ENCODE measurements around the gene PTPRE.

The PTPRE gene

DNA sequence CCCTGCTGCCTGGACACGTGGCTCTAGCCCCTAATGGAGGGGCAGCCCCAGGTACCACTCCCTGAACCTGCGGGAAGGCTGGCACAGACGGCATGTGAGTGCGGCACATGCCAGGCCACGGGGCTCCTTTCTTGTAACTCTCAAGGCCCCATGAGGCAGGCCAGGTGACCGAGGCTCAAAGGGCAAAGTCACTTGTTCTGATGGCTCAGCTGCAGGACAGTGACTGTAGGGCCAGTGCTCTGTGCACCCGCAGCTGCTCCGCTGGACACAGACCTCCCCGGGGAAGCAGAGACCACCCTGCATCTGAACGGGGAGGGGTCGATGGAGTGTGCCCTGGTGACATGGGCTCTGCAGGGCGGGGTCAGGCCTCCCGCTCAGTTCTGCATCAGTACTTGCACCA lies 55.3 kb downstream of the PTPRE start:
- no peak for DNase-seq

DNA sequence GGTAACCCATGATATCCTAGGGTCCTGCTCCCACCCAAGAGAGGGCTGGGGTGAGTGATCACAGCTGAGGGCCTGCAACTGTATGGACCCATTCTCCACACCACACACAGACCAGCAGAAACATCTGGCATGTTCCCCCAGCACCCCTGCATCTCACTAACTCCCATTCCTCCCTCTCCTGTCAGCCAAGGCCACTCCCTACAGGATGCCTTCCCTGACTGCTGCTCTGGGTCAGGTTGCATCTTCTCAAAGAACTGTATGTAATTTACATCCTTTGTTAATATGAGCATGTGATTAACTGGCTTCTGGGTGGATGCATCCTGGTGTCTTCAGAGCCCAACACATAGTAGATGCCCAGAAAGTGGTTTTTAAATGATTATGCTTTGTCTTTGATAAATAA lies 56.2 kb downstream of the PTPRE start:
- no peak for DNase-seq

DNA sequence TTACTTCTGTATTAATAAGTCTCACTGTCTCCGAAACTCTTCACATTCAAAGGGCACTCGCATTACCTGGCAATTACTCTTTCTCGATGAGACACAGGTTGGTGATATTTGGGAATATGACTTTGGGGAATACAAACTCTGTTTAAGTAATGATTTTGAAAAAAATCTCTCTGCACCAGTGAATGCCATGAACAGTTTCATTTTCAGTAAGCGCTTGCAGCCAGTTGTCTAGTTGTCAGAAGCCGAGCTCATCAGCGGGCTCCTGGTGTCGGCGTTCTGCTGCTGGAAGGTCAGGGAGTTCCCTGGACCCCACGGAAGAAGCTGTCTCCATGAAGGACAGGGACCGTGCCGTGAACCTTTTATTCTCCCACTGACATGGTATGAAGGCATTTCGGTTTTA lies 57.7 kb downstream of the PTPRE start:
- DNase-seq = no peak

DNA sequence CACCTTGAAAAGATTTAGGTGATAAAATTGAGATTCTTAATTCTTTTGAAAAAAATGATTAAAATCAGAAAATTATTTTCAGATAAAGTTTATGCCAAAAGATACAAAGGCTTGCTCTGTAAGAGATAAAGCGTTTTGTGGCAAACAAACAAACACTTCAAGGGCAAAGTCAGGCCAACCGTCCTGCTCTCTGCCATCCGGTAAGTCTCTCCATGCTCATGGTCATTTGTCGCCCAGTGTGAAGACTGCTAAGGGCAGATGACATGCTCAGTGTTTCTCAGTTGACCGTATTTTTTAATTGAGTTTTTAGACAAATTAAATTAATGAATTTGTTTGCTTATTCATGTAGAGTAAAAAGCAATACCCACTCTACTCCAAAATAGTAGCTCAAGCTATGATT lies 60.0 kb downstream of the PTPRE start:
- no peak for DNase-seq

DNA sequence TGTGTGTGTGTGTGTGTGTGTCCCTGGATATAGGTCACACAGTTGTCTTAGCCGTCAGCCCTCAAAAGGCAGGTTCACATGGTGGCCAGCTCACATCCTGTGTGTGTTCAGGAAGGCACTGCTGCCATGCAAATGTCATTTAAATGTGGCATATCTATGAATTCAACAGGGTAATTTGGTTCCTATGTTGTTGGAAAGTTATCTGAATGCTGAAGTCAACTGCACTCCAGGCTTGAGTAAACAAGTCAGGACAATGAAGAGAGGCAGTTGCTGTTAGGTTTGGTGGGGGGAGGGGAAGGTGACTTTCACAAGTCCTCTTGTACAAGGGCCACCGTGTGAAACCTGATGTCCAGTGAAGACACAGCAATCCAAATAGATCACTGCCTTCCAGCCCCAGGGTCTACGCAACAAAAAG lies 61.1 kb downstream of the PTPRE start:
- DNase-seq = no peak

DNA sequence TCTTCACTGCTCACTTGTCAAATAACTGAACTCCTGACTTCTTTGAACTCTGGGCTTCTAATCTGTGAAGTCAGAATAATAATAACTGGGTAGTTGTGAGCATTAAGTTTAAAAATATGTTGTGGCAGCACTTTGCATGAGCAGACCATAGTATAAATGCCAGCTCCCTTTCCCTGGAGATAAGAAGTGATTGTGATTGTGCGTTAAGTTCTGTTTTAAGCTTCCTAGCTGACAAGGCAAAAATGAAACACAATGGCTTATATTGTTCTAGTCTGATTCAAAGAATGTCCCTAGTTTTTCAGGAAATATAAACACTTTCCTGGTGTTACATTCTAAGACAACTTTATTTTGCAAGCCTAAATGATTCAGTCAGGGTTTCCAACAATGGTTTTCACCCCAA lies 61.8 kb downstream of the PTPRE start:
- DNase-seq = no peak

DNA sequence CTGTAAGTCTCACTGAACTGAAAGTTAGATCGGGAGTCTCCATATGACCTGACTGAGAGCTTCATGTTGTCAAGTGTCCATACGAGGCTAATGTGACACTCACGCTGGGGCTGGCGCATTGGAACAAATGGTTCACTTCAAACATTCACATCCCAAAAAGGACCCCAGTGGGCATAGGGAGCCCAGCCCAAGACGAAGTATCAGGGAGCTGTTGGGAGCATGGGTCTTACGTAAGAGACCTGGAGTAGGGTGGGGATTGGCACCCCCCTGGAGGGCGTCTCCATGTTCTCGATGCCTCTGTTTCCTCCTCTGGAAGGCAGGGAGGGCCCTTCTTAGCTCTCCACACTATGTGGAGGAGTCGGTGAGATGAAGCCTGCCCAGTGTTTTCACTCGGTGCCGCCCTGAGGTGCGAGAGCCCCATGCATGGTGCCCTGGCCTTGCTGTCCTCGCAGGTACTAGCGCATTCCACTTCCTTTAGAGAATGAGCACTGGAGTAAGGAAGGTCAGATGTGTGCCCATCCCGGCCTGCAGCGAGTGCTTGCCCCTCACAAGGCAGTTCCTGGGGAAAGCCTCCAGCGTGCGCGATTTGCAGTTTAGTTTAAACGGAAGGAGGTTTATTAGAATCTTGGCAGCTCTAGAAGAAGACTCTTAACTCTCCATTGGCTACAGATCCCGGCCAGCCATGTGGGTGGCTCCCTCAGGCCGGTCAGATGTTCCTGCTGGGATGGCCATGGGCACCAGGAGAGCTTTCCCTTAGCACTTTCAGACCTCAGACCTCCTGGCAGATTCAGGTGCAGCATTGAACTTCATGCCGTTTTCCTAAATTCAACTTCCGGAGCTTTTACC lies 64.4 kb downstream of the PTPRE start:
- no peak for DNase-seq

DNA sequence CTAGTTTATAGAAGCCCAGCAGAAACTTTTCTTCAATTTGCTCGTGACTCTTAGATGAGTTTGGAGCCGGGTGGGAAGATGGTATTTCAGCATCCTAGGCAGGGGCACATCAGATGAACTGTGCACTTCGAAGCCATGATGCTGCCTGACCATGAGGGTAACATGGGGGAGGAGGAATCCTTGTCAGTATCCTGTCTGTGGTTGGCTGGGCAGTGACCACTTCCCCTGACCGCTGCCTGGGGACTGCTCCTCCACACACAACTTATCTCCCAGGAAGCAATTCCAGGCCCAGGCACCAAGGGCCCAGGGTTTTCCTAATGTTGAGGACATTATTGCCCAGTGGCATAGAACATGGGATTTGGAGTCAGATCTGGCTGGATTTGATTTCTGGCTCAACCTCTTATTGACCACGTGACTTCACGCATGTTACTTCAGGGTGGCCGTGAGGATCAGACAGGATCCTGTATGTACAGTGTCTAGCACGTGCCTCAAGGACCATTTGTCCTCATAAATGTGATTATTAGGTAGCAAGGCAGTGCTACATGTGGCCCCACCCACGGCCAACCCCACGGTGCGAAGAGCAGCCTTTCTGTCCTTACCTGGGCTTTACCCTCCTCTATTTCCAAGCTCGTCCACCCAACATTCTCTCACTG lies 65.2 kb downstream of the PTPRE start:
- no peak for DNase-seq

DNA sequence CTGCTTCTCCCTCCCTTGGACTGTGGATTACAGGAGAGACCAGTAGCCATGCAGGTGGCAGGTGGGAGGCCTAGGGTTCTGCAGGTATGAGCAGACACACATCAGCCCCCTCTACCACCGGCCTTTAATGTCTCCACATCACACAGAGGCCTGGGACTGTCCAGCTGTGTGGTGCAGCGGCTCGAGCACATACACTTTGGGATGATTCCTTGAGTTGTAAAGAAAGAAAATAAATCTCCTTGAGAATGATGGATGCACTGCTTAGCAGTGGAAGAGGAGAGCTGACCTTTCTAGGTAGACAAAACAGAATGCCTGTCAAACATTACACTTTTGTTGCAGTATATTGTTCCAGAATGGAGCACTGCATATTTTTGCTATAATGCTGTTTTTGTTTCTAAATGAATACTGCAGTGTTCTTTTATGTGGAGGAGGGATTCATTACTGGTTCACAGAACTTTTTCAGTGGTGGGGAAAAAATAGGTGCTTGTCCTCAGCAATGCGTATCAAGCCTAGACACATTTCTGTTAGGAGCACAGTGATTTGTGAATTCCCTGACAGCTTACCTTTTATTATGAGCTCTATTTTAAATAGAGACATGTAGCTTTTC lies 66.0 kb downstream of the PTPRE start:
- no peak for DNase-seq

DNA sequence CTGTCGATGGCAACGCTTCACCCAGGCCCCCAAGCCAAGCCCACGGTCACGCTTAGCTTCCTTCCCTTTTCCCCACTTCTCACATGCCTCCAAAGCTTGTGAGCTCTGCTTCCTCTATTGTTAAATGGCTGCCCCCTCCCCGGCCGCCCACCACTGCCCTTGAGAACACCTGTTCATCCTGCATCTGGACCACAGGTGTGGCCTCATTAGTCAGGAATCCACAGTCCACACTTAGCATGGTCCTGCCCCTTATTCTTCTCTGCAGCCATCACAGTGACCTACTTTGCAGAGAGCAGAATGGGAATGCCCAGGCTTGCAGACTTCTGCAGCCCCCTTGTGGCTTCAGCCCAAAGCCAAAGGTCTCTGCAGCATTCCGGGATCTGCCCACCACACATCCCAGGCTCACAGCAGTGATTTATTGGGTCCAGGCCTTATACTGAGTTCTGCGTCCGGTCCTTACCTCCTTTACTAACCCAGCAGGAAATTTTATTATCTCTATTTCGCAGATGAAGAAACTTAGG lies 66.9 kb downstream of the PTPRE start:
- DNase-seq = no peak

DNA sequence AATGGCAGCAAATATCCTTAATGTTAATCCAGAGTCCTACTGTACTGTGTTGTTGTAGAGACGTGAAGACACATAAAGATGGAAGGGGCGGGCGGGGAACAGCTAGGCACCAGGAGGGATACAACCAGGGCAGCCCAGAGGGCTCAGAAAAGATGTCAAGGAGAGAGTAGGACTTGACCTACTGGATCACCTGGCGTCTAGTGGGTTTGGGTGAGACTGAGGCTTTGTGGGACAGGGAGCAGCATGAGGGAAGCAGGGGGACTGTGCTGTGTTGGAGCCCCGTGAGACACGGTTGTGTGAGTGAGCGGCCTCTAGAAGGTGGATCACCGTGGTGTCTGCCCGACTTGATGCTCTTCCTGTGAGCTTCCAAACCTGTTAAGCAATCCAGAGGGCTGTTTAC lies 68.0 kb downstream of the PTPRE start:
- no peak for DNase-seq

DNA sequence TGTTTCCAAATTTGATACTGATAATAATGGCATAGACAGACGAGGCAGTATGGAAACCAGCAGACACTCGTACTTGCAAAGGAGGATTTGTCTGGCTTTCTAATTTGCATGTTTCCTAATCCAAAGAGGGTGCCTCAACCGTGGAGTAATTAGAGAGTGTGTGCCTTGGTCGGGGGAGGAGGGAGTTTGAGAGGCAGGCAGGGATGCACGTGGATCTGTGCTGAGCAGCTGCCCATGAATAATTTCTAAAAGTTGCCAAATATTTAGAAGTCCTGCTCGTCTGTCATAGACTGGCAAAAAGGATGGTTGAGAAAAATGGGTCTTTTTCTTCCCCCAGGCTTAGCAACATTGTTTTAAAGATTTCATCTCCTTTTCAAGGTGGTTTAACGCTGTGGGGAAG lies 69.4 kb downstream of the PTPRE start:
- DNase-seq = no peak

DNA sequence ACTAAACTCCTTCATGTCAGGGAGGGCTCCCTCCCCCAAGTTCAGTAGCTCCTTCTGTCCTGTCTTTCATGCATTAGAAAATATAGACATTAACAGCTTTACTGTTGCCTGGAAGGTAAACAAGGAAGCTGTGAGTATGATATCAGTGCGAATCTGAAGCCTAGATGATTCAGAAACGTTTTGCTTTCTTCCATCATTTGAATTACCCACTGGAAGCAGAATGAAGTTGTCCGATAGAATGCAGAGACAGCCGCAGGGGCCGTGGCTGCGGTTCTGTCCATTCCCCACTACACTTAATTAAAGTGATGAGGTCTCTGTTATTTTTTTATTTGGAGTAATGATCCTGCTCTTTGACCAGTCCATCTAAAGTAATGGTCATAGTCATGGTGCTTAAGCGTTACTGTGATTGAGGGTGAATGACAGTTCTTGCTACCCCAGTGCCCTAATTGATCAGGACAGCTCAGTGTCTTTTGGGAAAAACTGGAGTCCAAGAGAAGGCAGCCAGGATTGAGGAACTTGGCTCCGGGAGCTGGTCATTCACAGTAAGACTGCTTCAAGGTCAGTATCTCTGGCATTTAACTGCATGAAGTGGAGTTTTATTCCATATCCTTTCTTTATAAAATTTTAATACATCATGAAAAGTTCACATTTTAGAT lies 69.9 kb downstream of the PTPRE start:
- DNase-seq = no peak

DNA sequence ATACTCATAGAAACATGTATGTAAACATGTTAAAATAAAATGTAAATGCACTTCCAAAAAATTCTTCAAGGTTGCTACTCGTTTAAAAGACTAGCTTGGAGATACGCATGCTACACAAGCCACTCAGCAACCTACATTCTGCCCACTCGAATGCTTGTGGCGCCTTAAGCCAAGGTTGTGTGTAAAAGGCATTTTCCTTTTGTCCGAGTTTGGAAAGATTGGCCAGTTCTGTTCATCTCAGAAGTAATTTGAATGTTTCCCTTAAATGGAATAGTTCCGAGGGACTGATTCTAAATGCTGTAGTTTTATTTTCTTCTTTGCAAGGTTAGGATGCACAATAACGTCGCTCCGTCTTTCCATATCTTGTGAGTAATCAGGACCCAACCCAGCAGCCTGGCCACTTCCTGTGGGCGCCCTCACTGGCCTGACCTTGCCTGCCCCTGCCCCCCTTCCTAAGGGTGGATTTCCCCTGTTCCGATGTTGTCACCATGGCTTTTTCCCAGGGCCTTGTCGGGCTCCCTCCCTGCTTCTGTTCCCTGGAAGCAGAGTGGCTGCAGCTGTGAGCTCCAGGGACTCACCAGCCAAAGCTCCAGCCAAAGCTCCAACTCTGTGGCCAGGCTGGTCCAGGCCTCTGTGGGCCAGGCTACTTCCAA lies 70.6 kb downstream of the PTPRE start:
- no peak for DNase-seq

DNA sequence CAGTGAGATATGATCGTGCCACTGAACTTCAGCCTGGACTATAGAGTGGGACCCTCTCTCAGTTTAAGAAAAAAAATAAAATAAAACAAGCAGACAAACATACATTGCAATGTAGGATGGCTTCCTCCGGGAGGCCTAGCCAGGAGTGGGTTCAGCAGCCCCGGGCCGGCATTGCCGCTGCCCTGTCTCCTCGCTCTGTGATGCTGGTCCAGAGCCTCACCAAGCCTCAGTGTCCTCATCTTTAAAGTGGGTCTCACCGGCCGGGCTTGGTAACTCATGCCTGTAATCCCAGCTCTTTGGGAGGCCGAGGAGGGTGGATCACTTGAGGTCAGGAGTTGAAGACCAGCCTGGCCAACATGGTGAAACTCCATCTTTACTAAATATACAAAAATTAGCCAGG lies 71.6 kb downstream of the PTPRE start:
- no peak for DNase-seq

DNA sequence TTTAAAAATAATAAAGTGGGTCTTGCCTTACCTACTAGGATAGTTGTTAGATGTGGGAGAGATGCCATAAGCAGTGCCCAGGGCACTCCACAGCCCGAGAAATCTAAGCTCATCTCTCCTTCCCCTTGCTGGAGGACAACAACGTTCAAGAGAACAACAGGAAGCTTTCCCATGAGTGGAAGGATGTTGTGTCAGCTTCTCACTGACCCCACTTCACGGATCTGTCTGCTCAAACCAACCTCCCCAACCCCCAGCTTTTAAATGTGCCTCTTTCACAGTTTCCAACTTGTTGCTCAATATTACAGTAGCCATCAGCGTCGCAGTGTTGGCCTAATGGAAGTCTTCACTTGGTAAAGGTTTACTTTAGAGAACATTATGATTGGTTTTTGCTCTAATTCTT lies 72.1 kb downstream of the PTPRE start:
- no peak for DNase-seq

DNA sequence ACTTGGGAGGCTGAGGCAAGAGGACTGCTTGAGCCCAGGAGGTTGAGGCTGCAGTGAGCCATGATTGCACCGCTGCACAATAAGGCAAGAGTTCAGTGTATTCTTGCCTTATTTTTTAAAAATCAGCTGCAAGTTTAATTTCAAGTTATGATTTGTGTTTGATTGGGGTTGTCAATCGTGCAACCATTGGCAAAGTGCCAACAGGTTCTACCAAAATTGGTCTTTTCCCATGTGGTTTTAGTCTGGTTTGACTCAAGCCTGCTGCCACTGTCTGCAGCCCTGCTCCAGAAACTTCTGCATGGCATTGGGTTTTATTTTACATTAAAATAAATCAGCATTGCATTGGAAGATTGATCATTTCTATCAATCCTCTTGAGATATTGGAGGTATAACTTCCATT lies 72.7 kb downstream of the PTPRE start:
- DNase-seq = no peak

DNA sequence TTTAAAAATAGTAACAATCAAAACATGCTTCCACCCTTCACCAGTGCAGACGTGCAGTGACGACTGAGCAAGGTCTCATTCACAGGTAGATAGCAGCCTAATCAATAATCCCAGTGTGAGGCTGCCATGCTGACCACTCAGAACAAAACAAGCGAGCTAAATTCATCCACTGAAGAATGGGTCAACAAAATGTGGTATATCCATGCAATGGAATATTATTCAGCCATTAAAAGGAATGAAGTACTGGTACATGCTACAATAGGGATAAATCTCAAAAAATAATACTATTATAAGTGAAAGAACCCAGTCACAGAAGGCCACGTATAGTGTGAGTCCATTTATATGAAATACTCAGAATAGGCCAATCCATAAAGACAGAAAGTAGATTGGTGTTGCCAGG lies 74.0 kb downstream of the PTPRE start:
- DNase-seq = no peak

DNA sequence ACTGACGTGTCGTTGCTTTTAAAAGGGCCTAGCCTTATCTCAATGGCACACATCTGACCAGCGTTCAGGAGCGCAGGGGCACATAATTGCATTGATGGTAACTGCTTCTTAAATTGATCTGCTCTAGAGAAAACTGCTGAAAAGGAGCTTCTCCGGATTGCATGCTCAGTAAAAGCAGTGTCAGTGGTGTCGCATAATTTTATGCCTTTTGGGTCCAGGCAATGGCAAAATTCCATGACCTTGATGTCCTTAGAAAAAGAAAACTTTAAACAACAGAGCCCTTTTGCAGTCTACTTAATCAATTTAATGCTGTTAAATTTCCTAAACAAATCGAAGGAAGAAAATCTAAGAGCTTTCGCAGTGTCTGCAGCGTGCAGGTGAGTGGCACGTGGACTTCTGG lies 75.7 kb downstream of the PTPRE start:
- DNase-seq = no peak

DNA sequence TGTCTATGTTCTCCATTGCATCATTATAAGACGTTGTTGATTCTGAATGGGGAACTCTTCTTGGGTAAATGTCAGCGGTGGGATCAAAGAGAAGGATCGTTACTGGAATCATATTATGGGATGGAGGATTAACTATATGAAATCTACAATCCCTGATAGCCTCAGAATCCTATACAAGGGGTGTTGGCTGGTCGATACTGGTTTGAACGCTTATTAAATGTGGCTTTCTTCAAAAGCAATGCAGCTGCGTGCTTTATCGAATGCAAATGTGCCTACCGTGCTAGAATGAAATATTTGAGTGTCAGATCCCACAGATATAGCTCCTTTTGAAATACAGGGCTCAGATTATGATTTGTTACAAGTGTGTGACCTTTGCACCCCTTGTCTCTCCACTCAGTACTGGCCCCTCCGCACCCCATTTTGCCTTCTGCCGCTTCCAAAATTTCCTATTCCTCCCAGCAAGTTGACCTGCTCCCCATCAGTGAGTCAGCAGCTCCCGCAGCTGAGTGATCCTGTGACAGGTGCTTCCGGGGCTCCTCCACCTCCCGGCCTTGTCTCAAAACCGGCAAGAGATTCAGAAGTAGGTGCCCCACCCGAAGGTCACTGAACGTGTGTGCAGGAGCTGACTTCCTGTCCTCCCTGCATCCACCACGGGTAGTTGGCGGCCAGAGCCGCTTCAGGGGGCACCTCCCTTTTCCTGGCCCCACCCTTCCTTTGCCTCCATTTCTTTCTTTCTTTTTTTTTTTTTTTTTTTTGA lies 76.6 kb downstream of the PTPRE start:
- no peak for DNase-seq

DNA sequence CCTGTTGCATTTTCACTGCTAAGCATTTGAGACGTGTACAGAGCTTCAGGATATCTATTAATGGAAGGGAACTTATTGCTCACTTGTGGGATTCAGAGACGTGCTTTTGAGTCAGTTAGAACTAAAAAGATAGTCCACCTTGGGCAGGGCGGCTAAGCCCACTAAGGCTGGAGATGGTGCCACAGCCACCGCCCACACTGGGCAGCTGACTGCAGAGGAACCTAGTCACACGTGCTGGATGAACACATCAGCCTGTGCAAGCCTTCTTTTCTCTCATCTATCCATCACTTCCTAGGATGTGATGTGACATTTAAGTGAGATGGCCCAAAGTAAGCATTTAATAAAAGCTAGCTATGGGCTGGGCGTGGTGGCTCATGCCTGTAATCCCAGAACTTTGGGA lies 78.0 kb downstream of the PTPRE start:
- no peak for DNase-seq
